Left hindlimb (tissue), 1 donor: ENCODE results near the gene ST6GAL1.
"Not testable (repeated sequence)": the region's sequence is repeated elsewhere in the genome, so short reads cannot be mapped to it uniquely, and the experiment has no call there.

Experiments
- DNase-seq: peaks from one replicate; pipeline ENCODE4 v3.0.0-alpha.2; 2018

Gene ST6GAL1

GRCh38 chr3:186973702-186974101 is 43.4 kb downstream of the ST6GAL1 start:
- no peak for DNase-seq

- no peak for DNase-seq
These were observed 44.5 kb downstream of the ST6GAL1 start for GRCh38 chr3:186974824-186975313.

GRCh38 chr3:186975726-186976125 is 45.4 kb downstream of the ST6GAL1 start:
- no peak for DNase-seq

GRCh38 chr3:186976837-186977750 is 46.8 kb downstream of the ST6GAL1 start:
- DNase-seq = peak; percentile 53

GRCh38 chr3:186978712-186979111 is 48.4 kb downstream of the ST6GAL1 start:
- DNase-seq = no peak

- DNase-seq = no peak
These were observed 49.5 kb downstream of the ST6GAL1 start for GRCh38 chr3:186979852-186980251.

GRCh38 chr3:186980989-186981388 is 50.7 kb downstream of the ST6GAL1 start:
- DNase-seq = no peak

- DNase-seq = no peak
These were observed 53.3 kb downstream of the ST6GAL1 start for GRCh38 chr3:186983659-186984058.

- DNase-seq = no peak
These were observed 53.7 kb downstream of the ST6GAL1 start for GRCh38 chr3:186984064-186984463.

GRCh38 chr3:186985661-186986364 is 55.5 kb downstream of the ST6GAL1 start:
- no peak for DNase-seq

- DNase-seq = no peak
These were observed 56.1 kb downstream of the ST6GAL1 start for GRCh38 chr3:186986406-186986805.

GRCh38 chr3:186986816-186987215 is 56.5 kb downstream of the ST6GAL1 start:
- DNase-seq = no peak

- no peak for DNase-seq
These were observed 58.5 kb downstream of the ST6GAL1 start for GRCh38 chr3:186988806-186989205.

GRCh38 chr3:186989429-186989828 is 59.1 kb downstream of the ST6GAL1 start:
- no peak for DNase-seq

- no peak for DNase-seq
These were observed 60.0 kb downstream of the ST6GAL1 start for GRCh38 chr3:186990277-186990676.

- DNase-seq = no peak
These were observed 60.6 kb downstream of the ST6GAL1 start for GRCh38 chr3:186990878-186991308.

GRCh38 chr3:186991470-186991869 is 61.1 kb downstream of the ST6GAL1 start:
- no peak for DNase-seq

GRCh38 chr3:186992096-186992495 is 61.8 kb downstream of the ST6GAL1 start:
- DNase-seq = not testable (repeated sequence)

GRCh38 chr3:186993210-186993782 is 63.0 kb downstream of the ST6GAL1 start:
- no peak for DNase-seq

GRCh38 chr3:186994000-186994955 is 64.0 kb downstream of the ST6GAL1 start:
- DNase-seq = no peak

GRCh38 chr3:186996356-186996755 is 66.0 kb downstream of the ST6GAL1 start:
- DNase-seq = no peak

- DNase-seq = no peak
These were observed 66.7 kb downstream of the ST6GAL1 start for GRCh38 chr3:186997061-186997460.
